IPS-20b (cell line): ENCODE measurements around the gene BLTP3B.
A peak's percentile ranks its signal among the peaks of the same experiment; 100 is the strongest.

ENCODE experiments used
- H3K27ac ChIP-seq: one replicate; pipeline ENCODE4 v1.5.1; 2013; ENCODE audit warnings: low read length
- H3K27me3 ChIP-seq: 2 replicates; pipeline ENCODE4 v1.6.1; 2013; ENCODE audit warnings: mild to moderate bottlenecking, low read length, inconsistent platforms; ENCODE audit not compliant: insufficient read depth
- H3K36me3 ChIP-seq: 2 replicates; pipeline ENCODE4 v1.6.1; 2013; ENCODE audit warnings: low read depth, mild to moderate bottlenecking, inconsistent platforms, low read length, moderate library complexity; ENCODE audit not compliant: insufficient read depth
- H3K4me1 ChIP-seq: 2 replicates; pipeline ENCODE4 v1.6.1; 2013; ENCODE audit warnings: mild to moderate bottlenecking, control low read depth, inconsistent platforms, low read length, moderate library complexity; ENCODE audit not compliant: insufficient read depth
- H3K4me3 ChIP-seq: 2 replicates; pipeline ENCODE4 v1.5.1; 2013; ENCODE audit warnings: mild to moderate bottlenecking, low read length, inconsistent platforms
- H3K9ac ChIP-seq: 2 replicates; pipeline ENCODE4 v1.6.1; 2013; ENCODE audit warnings: low read depth, mild to moderate bottlenecking, inconsistent platforms, low read length, moderate library complexity
- H3K9me3 ChIP-seq: 2 replicates; pipeline ENCODE4 v1.6.1; 2013; ENCODE audit warnings: mild to moderate bottlenecking, low read depth, low read length, inconsistent platforms; ENCODE audit not compliant: insufficient read depth

BLTP3B gene

DNA sequence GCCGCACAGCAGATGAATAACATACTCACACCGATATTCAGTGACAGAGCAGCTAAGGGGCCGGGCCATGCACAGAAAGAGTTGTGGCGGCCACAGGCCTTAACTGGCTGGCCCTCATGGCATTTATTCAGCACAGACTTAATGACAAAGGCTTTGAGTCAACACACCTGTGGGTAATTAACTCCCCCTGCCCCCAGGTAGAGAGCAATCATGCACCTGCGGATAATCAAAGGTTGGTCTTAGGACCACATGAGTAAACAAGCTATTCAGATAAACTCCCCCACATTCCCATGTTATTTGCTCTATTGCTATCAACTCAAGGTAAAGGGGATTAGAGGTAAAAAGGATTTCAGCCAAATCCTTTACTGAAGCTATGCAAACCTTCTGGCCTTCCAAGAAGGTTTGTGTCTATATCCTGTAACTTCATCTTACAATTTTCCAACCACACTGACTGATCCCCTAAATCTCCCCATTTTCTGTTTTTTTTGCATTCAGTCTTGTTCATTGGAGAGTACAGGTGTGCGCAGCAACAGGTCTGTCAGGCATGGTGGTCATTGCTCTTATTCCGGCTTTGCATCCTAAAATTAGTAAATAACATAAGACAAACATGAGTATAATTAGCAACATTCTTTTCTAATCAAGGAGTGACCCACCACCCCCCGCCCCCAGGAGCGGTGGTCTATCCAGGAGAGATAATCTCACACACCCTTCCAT lies 16.9 kb upstream of the BLTP3B start:
- Histone ChIP-seq H3K27ac (no peak overlapping the region), H3K9me3 (peaks cover 5% of the 10 kb centered on the region; the same call in 1 of the 2 replicates), H3K4me1 (peaks cover 19% of the 10 kb centered on the region; the same call in 1 of the 2 replicates), H3K4me3 (no peak overlapping the region), H3K36me3 (no peaks in the 10 kb centered on the region), H3K27me3 (no peaks in the 10 kb centered on the region), H3K9ac (no peak overlapping the region)

DNA sequence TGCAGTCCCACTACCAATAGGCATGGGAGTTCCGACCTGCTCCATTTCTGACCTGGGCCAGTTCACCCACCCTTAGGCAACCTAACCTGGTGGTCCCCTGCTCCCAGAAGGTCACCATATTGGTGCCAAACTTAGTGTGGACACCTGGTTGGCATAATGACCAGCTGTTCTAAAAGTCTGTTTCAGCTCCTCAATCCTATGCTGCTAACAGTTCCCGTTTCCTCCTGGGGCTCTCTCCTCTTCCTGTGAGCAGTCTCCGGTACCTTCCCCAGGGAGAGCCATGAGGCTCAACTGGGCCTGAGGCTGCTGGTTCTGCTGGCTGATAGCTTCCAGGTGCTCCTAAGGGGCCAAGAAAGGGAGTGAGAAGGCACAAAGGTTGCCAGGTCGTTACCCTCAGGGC lies 15.9 kb upstream of the BLTP3B start:
- Histone ChIP-seq H3K4me1 (peaks cover 10% of the 10 kb centered on the region; the same call in 1 of the 2 replicates), H3K9ac (no peak overlapping the region), H3K27me3 (no peaks in the 10 kb centered on the region), H3K4me3 (no peak overlapping the region), H3K9me3 (peaks cover 5% of the 10 kb centered on the region; the same call in 1 of the 2 replicates), H3K27ac (no peak overlapping the region), H3K36me3 (no peaks in the 10 kb centered on the region)

DNA sequence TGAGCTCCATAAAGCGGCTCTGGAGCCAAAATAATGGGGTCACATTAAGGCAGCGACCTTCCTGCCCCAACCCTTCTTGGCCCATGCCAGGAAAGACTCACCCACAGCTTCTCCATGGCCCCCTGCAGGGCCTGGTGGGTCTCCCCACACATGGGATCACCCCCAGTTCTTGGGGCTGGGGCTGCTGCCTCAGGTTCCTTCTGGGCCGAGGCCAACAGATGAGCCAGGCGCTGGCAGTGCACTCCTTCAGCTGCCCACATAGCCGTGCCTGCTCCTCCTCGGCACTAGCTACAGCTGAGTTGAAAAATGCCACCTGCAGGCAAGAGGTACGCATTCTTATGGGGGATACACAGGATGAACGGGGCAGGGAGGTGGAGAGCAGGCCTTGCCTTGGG lies 14.8 kb upstream of the BLTP3B start:
- Histone ChIP-seq H3K9ac (no peak overlapping the region), H3K4me1 (peaks cover under 1% of the 10 kb centered on the region; the same call in 1 of the 2 replicates), H3K4me3 (no peak overlapping the region), H3K36me3 (no peaks in the 10 kb centered on the region), H3K27me3 (no peaks in the 10 kb centered on the region), H3K9me3 (peaks cover 5% of the 10 kb centered on the region; the same call in 1 of the 2 replicates), H3K27ac (no peak overlapping the region)

DNA sequence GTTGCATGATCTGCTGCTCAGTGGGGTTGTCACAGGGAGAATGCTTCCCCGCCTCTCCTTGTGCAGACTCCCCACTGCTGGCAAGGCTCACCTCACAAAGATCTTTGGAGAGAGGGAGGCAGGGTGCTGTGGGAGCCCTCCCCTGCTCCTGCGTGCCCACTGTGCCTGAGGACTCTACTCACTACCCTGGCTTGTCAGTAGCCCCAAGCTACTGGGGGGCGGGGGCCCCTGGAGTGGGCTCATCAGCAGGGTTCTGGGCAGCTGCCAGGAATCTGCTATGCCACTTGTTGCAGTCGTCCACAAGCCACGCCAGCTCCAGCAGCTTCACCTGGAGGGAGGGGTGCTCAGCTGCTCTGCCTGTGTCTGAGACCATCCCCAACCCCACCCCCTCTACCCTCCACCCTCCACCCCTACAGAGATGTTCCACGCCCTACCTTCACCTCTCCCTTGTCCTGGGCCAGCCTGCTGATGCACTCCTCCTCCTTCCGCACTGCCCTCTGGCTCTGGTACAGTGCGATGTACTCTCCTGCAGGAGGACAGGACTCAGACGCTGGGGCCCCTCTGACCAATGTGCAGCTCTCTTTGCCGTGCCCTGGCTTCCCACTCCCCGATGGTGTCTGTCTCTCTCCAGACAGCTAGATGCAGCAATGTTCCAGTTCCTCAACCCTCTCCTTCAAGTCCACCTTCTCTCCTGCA lies 14.2 kb upstream of the BLTP3B start:
- Histone ChIP-seq H3K9ac (no peak overlapping the region), H3K4me3 (no peak overlapping the region), H3K36me3 (no peaks in the 10 kb centered on the region), H3K27ac (no peak overlapping the region), H3K27me3 (no peaks in the 10 kb centered on the region), H3K4me1 (peaks cover 5% of the 10 kb centered on the region; the same call in 1 of the 2 replicates), H3K9me3 (peaks cover 5% of the 10 kb centered on the region; the same call in 1 of the 2 replicates)

DNA sequence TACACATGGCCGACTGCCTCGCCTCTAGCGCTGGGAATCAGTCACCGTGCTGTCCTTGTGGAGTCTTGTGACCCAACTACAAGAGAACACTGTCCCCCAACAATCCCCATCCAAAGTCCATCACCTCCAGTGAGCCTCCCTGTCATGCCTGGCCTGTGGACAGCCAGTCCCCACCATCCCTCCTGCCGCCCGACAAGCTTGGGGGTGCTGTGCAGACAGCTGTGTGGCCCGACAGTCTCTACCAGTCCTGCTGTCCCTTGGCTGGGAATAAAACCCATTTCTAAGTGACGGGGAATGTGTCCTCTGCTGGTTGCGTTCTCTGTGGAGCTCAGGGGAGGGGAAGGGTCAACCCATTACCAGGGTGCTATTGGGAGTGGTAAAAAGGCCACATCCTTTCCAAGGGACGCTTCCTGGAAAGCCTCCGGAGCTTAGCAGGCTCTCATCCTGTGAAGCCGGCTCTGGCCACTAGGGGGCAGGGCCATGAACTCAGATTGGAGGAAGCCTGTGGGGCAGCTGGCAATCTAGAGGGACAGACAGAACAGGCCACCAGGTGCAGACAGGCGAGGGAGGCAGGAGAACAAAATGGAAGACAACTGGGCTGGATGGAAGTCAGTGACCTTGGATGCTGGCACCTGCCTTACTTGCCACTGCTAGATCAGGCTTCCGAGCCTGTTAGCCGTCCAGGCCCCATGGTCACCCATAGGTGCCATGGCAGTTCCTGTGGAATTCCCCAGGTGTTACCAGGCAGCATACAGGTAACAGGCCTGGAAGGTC lies 12.0 kb upstream of the BLTP3B start:
- peaks cover 13% of the 10 kb centered on the region; the same call in 1 of the 2 replicates for H3K4me1 ChIP-seq
- H3K27ac ChIP-seq, result no peak overlapping the region
- no peak overlapping the region for H3K4me3 ChIP-seq
- H3K36me3 ChIP-seq, result no peaks in the 10 kb centered on the region
- H3K27me3 ChIP-seq, result no peaks in the 10 kb centered on the region
- H3K9me3 ChIP-seq, result peaks cover 5% of the 10 kb centered on the region; the same call in 1 of the 2 replicates
- no peak overlapping the region for H3K9ac ChIP-seq

DNA sequence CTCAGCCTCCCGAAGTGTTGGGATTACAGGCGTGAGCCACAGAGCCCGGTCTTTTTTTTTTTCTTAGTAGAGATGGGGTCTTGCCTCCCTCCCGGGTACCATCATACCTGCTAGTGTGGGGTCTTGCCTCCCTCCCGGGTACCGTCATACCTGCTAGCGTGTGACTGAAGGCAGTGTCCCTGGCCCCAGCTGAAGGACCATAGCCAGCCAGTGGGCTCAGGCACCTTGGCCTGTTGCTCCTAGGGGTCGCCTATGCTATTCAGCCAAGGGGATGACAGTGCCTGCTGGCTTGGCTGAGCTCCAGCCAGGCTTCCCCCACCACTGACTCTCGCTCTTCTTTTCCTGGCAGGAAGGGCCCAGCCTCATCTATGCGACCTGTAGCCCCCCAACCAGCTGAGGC lies 10.5 kb upstream of the BLTP3B start:
- Histone ChIP-seq H3K9ac (no peak overlapping the region), H3K27ac (no peak overlapping the region), H3K27me3 (no peaks in the 10 kb centered on the region), H3K4me1 (peaks cover 13% of the 10 kb centered on the region; the same call in 1 of the 2 replicates), H3K9me3 (no peaks in the 10 kb centered on the region), H3K4me3 (no peak overlapping the region), H3K36me3 (no peaks in the 10 kb centered on the region)

DNA sequence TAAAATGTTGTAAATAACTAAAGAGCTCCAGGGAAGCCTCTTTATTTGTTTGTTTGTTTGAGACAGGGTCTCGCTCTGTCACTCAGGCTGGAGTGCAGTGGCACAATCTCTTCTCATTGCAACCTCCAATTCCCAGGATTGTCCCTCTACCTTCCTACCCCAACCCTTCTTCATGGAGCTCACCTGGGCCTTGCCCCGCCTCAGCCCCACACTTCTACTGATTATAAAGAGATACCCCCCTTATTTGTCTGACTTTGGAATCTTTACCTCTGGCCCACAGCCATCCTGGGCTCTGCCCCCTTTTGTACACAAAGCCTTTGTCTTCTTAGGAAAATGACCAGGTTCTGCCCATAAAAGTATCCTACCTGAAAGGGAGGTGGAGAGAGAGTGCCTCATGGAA lies 9.1 kb upstream of the BLTP3B start:
- Histone ChIP-seq H3K4me3 (no peak overlapping the region), H3K9me3 (no peaks in the 10 kb centered on the region), H3K27ac (peak overlapping the region; percentile 7), H3K9ac (peak overlapping the region; percentile 10; the same call in 1 of the 2 replicates), H3K36me3 (no peaks in the 10 kb centered on the region), H3K27me3 (no peaks in the 10 kb centered on the region), H3K4me1 (peaks cover 13% of the 10 kb centered on the region; the same call in 1 of the 2 replicates)

DNA sequence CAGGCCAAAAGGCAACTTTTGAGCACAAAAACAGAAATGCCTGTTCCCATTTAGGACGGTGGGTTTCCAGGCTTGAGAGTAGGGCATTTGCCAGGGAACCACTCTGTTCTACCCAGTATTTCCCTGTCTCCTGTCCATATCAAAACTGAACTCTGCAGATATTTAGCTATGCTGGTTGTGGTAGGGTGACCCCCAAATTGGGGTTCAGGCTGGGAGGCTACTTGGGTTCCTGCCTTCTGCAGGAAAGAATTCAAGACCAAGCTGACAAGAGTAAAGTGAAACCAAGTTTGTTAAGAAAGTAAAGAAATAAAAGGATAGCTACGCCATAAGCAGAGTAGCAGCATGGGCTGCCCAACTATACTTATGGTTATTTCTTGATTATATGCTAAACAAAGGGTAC lies 3.6 kb upstream of the BLTP3B start:
- Histone ChIP-seq H3K4me1 (peaks cover 7% of the 10 kb centered on the region; the same call in 1 of the 2 replicates), H3K4me3 (no peak overlapping the region), H3K27ac (no peak overlapping the region), H3K27me3 (no peaks in the 10 kb centered on the region), H3K36me3 (no peaks in the 10 kb centered on the region), H3K9me3 (no peaks in the 10 kb centered on the region), H3K9ac (no peak overlapping the region)

DNA sequence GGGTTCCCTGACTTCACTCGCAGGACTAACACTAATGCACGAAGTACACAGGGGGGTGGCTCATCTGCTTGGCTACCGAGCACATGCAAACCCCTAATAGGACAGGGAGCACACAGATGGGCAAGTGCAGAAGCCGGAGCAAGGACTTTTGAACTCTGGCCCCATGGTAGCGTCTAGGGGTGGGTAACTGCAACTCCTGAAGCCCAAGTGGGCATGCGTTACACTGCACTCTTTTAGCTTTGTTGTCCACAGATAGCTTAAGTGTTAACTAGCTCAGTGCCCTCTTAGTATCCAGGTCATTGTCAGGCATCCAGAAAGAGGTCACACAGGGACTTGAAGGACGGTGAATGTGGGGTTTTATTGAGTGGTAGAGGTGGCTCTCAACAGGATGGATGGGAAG lies 3.0 kb upstream of the BLTP3B start:
- H3K36me3 ChIP-seq, result no peaks in the 10 kb centered on the region
- H3K27ac ChIP-seq, result no peak overlapping the region
- H3K27me3 ChIP-seq, result no peaks in the 10 kb centered on the region
- no peaks in the 10 kb centered on the region for H3K9me3 ChIP-seq
- peaks cover 3% of the 10 kb centered on the region; the same call in 1 of the 2 replicates for H3K4me1 ChIP-seq
- no peak overlapping the region for H3K4me3 ChIP-seq
- no peak overlapping the region for H3K9ac ChIP-seq

DNA sequence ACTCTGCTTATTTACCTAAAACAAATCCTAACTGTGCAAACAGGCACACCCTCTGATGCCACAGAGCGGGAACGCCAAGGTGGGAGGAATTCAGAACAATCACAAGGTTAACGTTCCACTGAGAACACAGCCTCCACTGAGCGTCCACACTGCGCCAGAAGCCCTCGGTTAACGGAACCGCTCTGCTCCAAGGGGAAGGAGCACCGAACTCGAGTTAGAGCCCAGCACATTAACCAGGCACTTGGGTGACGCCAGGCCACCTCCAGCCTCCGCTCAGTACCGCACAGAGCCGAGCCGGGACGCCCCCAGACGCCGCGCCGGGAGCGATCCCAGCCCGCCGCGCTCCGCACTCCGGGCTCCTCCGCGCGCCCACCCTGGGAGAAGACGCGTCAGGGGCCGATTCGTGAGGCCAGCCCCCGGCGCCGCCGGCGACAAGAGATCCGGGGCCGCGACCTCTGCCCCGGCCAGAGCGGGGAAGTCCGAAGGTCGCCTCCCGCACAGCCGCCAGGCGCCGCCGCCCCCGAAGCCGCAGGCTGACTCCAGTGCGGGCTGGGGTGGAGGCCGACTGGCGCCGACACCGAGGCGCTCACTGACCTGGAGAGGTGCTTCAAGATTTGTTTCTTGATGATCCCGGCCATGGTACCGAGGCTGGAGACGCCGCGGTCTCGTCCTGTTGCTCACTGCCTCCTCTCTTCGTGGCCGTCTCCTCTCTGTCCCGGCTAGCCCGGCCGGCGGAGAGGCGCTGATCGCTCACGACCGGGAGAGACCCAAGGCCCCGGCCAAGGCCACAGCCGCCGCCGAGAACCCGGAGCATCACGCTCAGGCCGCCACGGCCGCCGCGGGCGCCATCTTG lies 450 bp downstream of the BLTP3B start:
- Histone ChIP-seq H3K27ac (peak overlapping the region; percentile 74), H3K9ac (peak overlapping the region; percentile 96), H3K4me3 (peak overlapping the region; percentile 94), H3K4me1 (peaks cover 8% of the 10 kb centered on the region), H3K36me3 (no peaks in the 10 kb centered on the region), H3K27me3 (no peaks in the 10 kb centered on the region), H3K9me3 (no peaks in the 10 kb centered on the region)

DNA sequence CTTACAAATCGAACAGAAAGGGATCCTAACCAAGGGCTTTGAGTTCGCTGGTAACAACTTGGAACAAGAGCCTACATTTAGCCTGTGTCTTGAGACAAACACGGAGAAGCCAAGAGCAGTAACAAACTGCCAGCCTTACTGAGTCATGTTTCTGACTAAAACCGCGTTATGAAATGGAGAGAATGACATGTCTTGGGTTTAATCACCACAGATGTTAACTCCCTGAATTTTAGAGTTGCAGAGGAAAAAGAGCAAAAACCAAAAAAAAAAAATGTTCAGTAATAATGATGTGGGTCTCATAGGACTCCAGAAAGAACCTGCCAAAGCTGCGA lies 1.0 kb downstream of the BLTP3B start:
- Histone ChIP-seq H3K4me3 (peak overlapping the region; percentile 94), H3K4me1 (peaks cover 8% of the 10 kb centered on the region), H3K36me3 (no peaks in the 10 kb centered on the region), H3K27me3 (no peaks in the 10 kb centered on the region), H3K9ac (peak overlapping the region; percentile 96; the same call in 1 of the 2 replicates), H3K9me3 (no peaks in the 10 kb centered on the region), H3K27ac (no peak overlapping the region)
